H1 (cell line): ENCODE results near the gene TMBIM1. TPM values are rescaled to one million over a fixed set of nuclear protein-coding genes. Genes with fewer than 3 reads are reported as not detected.

ENCODE experiments used
- CTCF ChIA-PET: fragments of 300-600 bp; sonication (Branson Sonifier 250); formaldehyde crosslinking; loops from one replicate; lab custom pipeline; 2021; ENCODE audit not compliant: partially characterized antibody; lab: Charles Lee
- POLR2A ChIA-PET: fragments of 300-600 bp; sonication (Branson Sonifier 250); formaldehyde crosslinking; loops from one replicate; lab custom pipeline; 2021; ENCODE audit warnings: inconsistent platforms; ENCODE audit not compliant: partially characterized antibody; lab: Charles Lee
- DNase-seq, 2 experiments: peaks; one replicate each; pipeline versions ENCODE4 v3.0.0 to v3.0.0-alpha.2; 2010 to 2022; ENCODE audit warnings: low spot score in 2 of 2, low read depth in 1 of 2, mixed read lengths in 1 of 2
- FAIRE-seq: peaks from 2 replicates; lab custom pipeline; 2011; peaks lifted over from hg19 to GRCh38; lab: Jason Lieb, UNC
- H2AFZ ChIP-seq: 2 replicates; pipeline ENCODE4 v1.8.1; 2012; ENCODE audit warnings: low read length, inconsistent platforms
- H2AK5ac ChIP-seq: 2 replicates; pipeline ENCODE4 v1.6.1; 2013; ENCODE audit warnings: low read depth, low read length
- H2BK120ac ChIP-seq: replicated peaks from 2 replicates; pipeline ENCODE3; 2013; ENCODE audit warnings: low read depth, low read length, inconsistent platforms
- H2BK12ac ChIP-seq: 2 replicates; pipeline ENCODE4 v1.6.1; 2013; ENCODE audit warnings: low read depth, low read length
- H2BK15ac ChIP-seq: 2 replicates; pipeline ENCODE4 v1.6.1; 2013; ENCODE audit warnings: low read length
- H2BK20ac ChIP-seq: 2 replicates; pipeline ENCODE4 v1.6.1; 2013; ENCODE audit warnings: low read length
- H2BK5ac ChIP-seq: 2 replicates; pipeline ENCODE4 v1.6.1; 2013; ENCODE audit warnings: low read depth, low read length
- H3K14ac ChIP-seq: 2 replicates; pipeline ENCODE4 v1.6.1; 2013; ENCODE audit warnings: inconsistent platforms; ENCODE audit not compliant: insufficient read length
- H3K18ac ChIP-seq: 2 replicates; pipeline ENCODE4 v1.6.1; 2013; ENCODE audit warnings: low read length; ENCODE audit errors: extremely low read depth
- H3K23ac ChIP-seq: 2 replicates; pipeline ENCODE4 v1.6.1; 2013; ENCODE audit warnings: inconsistent platforms; ENCODE audit not compliant: insufficient read length
- H3K23me2 ChIP-seq: 2 replicates; pipeline ENCODE4 v1.6.1; 2013; ENCODE audit warnings: low read depth, low read length
- H3K27ac ChIP-seq: 2 replicates; pipeline ENCODE4 v1.6.1; 2011; ENCODE audit warnings: low read depth, low read length, inconsistent platforms
- H3K27me3 ChIP-seq, 4 experiments: replicated peaks in 1 of 4; 1 replicate in 1 of 4; 2 replicates in 3 of 4; pipeline versions ENCODE4 v1.6.1 to v1.8.1; 2011 to 2013; ENCODE audit warnings: low read length in 3 of 4, mild to moderate bottlenecking in 3 of 4, inconsistent platforms in 2 of 4, mixed read lengths in 2 of 4, moderate library complexity in 1 of 4; ENCODE audit not compliant: control insufficient read depth in 3 of 4, insufficient read depth in 3 of 4; ENCODE audit errors: extremely low read depth in 1 of 4
- H3K36me3 ChIP-seq, 4 experiments: 2 replicates each; pipeline versions ENCODE4 v1.6.1 to v1.8.1; 2011 to 2013; ENCODE audit warnings: mild to moderate bottlenecking in 4 of 4, low read length in 3 of 4, moderate library complexity in 2 of 4, control low read depth in 1 of 4, inconsistent platforms in 1 of 4; ENCODE audit not compliant: insufficient read depth in 4 of 4, control insufficient read depth in 2 of 4
- H3K4ac ChIP-seq: replicated peaks from 2 replicates; pipeline ENCODE3; 2013; ENCODE audit warnings: low read length, low read depth, mixed read lengths, inconsistent platforms; ENCODE audit not compliant: insufficient read length
- H3K4me1 ChIP-seq, 4 experiments: replicated peaks in 1 of 4; 1 replicate in 1 of 4; 2 replicates in 3 of 4; pipeline versions ENCODE4 v1.6.1 to v1.8.1; 2011 to 2013; ENCODE audit warnings: low read length in 3 of 4, inconsistent platforms in 2 of 4, mixed read lengths in 1 of 4; ENCODE audit not compliant: insufficient read depth in 4 of 4, control insufficient read depth in 3 of 4
- H3K4me2 ChIP-seq, 2 experiments: 2 replicates each; pipeline versions ENCODE4 v1.6.1 to v1.8.1; 2011 to 2013; ENCODE audit warnings: low read depth in 2 of 2, low read length in 2 of 2, control low read depth in 1 of 2, inconsistent platforms in 1 of 2, mild to moderate bottlenecking in 1 of 2; ENCODE audit not compliant: insufficient read depth in 1 of 2
- H3K4me3 ChIP-seq, 4 experiments: fragments of 200-600, 300-600 bp in 1 of 4; sonication (generic), shearing (Covaris generic), sonication (Bioruptor Twin) in 1 of 4; 2 replicates each; pipeline versions ENCODE4 v1.5.1 to v1.8.1; 2011 to 2016; ENCODE audit warnings: low read length in 4 of 4, low read depth in 3 of 4, control low read depth in 2 of 4, inconsistent platforms in 2 of 4, mild to moderate bottlenecking in 2 of 4, mixed read lengths in 1 of 4, moderate library complexity in 1 of 4; ENCODE audit not compliant: insufficient read depth in 2 of 4; ENCODE audit errors: extremely low read depth in 1 of 4
- H3K56ac ChIP-seq: replicated peaks from 2 replicates; pipeline ENCODE3; 2013; ENCODE audit warnings: low read depth, mild to moderate bottlenecking, mixed read lengths, low read length, inconsistent platforms; ENCODE audit not compliant: insufficient read length
- H3K79me1 ChIP-seq: 2 replicates; pipeline ENCODE4 v1.6.1; 2013; ENCODE audit warnings: low read depth, low read length, control low read depth
- H3K79me2 ChIP-seq, 2 experiments: 2 replicates each; pipeline versions ENCODE4 v1.6.1 to v1.8.1; 2012 to 2013; ENCODE audit warnings: low read length in 2 of 2, mild to moderate bottlenecking in 2 of 2, inconsistent platforms in 1 of 2; ENCODE audit not compliant: insufficient read depth in 2 of 2, control insufficient read depth in 1 of 2
- H3K9ac ChIP-seq, 4 experiments: replicated peaks in 1 of 4; 1 replicate in 1 of 4; 2 replicates in 3 of 4; pipeline versions ENCODE4 v1.6.1 to v1.8.1; 2011 to 2013; ENCODE audit warnings: low read depth in 3 of 4, low read length in 3 of 4, control low read depth in 2 of 4, mild to moderate bottlenecking in 2 of 4, moderate library complexity in 2 of 4, inconsistent platforms in 1 of 4; ENCODE audit errors: extremely low read depth in 1 of 4
- H3K9me3 ChIP-seq, 2 experiments: 2 replicates each; pipeline versions ENCODE4 v1.6.1 to v1.8.1; 2012 to 2013; ENCODE audit warnings: mild to moderate bottlenecking in 2 of 2, moderate library complexity in 2 of 2, control low read depth in 1 of 2, inconsistent platforms in 1 of 2, low read depth in 1 of 2, low read length in 1 of 2, mixed read lengths in 1 of 2; ENCODE audit not compliant: insufficient read depth in 2 of 2
- H4K20me1 ChIP-seq, 2 experiments: replicated peaks in 1 of 2; 2 replicates each; pipeline versions ENCODE3 to v1.8.1; 2011 to 2013; ENCODE audit warnings: inconsistent platforms in 2 of 2, low read length in 2 of 2, mild to moderate bottlenecking in 1 of 2; ENCODE audit not compliant: insufficient read depth in 2 of 2, control insufficient read depth in 1 of 2
- H4K5ac ChIP-seq: 2 replicates; pipeline ENCODE4 v1.6.1; 2013; ENCODE audit warnings: low read length, low read depth, mixed read lengths, inconsistent platforms; ENCODE audit not compliant: insufficient read length
- H4K8ac ChIP-seq: 2 replicates; pipeline ENCODE4 v1.8.0; 2013; ENCODE audit warnings: mild to moderate bottlenecking, moderate library complexity, low read length, inconsistent platforms; ENCODE audit not compliant: insufficient read depth; ENCODE audit errors: extremely low read depth
- H4K91ac ChIP-seq: replicated peaks from 2 replicates; pipeline ENCODE3; 2013; ENCODE audit warnings: low read length, mixed read lengths, inconsistent platforms; ENCODE audit not compliant: insufficient read length
- CBX8 ChIP-seq: fragments of 300-800, 300-1000 bp; sonication (generic); IDR thresholded peaks from 2 replicates; pipeline ENCODE4 v1.7.1; 2016; ENCODE audit warnings: low read depth, low read length, borderline replicate concordance
- CEBPB ChIP-seq: IDR thresholded peaks from 2 replicates; pipeline ENCODE4 v1.6.1; 2012; ENCODE audit warnings: low read depth, low read length
- CREB1 ChIP-seq: IDR thresholded peaks from 2 replicates; pipeline ENCODE4 v1.6.1; 2012; ENCODE audit warnings: inconsistent platforms
- GTF2F1 ChIP-seq: IDR thresholded peaks from 2 replicates; pipeline ENCODE4 v1.6.1; 2012; ENCODE audit warnings: low read depth, low read length, improper control_type of control experiment, borderline replicate concordance
- PHF8 ChIP-seq: fragments of 200-600 bp; sonication (generic); conservative IDR thresholded peaks from 2 replicates; pipeline ENCODE4 v1.7.1; 2012; ENCODE audit warnings: low read depth, mild to moderate bottlenecking, inconsistent platforms, low read length, moderate library complexity
- POLR2AphosphoS5 ChIP-seq: IDR thresholded peaks from 2 replicates; pipeline ENCODE4 v1.6.1; 2011; ENCODE audit warnings: low read depth, low read length
- SIRT6 ChIP-seq: IDR thresholded peaks from one replicate; pipeline ENCODE4 v1.7.1; 2012; ENCODE audit warnings: low read length, inconsistent platforms
- TAF7 ChIP-seq: optimal IDR thresholded peaks from 2 replicates; pipeline ENCODE3; 2011; ENCODE audit warnings: low read depth, mild to moderate bottlenecking, inconsistent platforms, low read length, moderate library complexity, borderline replicate concordance
- WGBS, 2 experiments: shearing (Covaris generic) in 1 of 2; methylation state at CpG; one replicate each; pipeline versions ENCODE4 v1.1.6 to v1.1.7; 2013 to 2015; ENCODE audit warnings: low lambda C conversion rate in 2 of 2, mixed read lengths in 2 of 2, inconsistent platforms in 1 of 2, low coverage in 1 of 2, missing lambda C conversion rate in 1 of 2; ENCODE audit not compliant: insufficient replicate concordance in 2 of 2, insufficient coverage in 1 of 2, insufficient read length in 1 of 2; ENCODE audit errors: extremely low coverage in 1 of 2, missing lambda C conversion rate in 1 of 2; 5-methylcytosine and 5-hydroxymethylcytosine counted together
- polyA plus RNA-seq, 7 experiments: library from polyadenylated mRNA; depleted of rRNA in 3 of 7; stranded (reverse) in 5 of 7; unstranded in 2 of 7; fragments of >200 nt in 5 of 7; fragments of 200-250 nt in 2 of 7; gene quantifications; 1 replicate in 5 of 7; 2 replicates in 1 of 7; 4 replicates in 1 of 7; pipeline versions ENCODE4 v1.2.1 to v1.2.3, GENCODE V29; 2011 to 2013; ENCODE audit warnings: missing spikeins in 2 of 7, mixed read lengths in 2 of 7
- total RNA-seq: library from RNA; stranded (reverse); fragmentation: NEBNext Ultra II Directional; extraction: Animal tissue kit (Norgen Biotek cat#: 25700); gene quantifications from 2 replicates; pipeline ENCODE4 v1.2.1, GENCODE V29; 2021

The TMBIM1 gene
- total and polyA plus RNA-seq, 2 of the 8 experiments (the other 6 are each of a cell fraction or from before 2014, with no cell fraction given) = 22.1 to 36.8 TPM

DNA sequence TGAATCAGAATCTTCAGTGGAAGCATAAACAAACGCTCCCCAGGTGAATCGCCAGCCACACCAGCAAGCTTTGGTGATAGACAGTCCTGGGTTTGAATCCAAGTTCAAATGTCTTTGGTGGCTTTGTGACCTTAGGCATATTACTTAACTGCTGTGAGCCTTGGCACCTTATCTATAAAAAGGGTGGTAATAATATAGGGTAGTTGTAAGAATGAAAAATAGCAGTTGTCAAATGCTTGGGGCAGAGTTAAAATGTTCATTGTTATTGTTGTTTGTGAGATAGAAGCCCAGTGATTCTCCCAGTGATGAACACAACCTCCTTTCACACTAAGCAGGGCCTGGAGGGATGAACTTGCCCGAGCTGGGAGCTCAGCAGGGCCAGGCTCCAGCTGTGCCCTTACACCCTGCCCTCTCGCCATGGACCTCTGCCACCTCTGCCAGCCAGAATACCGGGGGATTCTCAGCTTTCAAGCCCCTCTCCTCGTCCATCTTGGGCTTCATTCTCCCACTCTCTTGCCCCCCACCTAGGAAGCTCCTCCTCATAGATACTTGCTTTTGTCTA is 6.1 kb upstream of the TMBIM1 start:
- no peak overlapping the region for H2BK120ac ChIP-seq
- no peaks in the 10 kb centered on the region for H3K79me2 ChIP-seq
- no peak overlapping the region for H3K56ac ChIP-seq
- H3K23me2 ChIP-seq = no peaks in the 10 kb centered on the region
- no peak overlapping the region for H2AK5ac ChIP-seq
- H3K27me3 ChIP-seq = no peaks in the 10 kb centered on the region
- H3K9me3 ChIP-seq = no peaks in the 10 kb centered on the region
- H4K5ac ChIP-seq = no peak overlapping the region
- POLR2A ChIA-PET = interaction anchor here (1.6 kb wide), 1 partner anchor 99 kb away, joined by 3 read pairs; no protein-coding TSS in a partner anchor
- FAIRE-seq = no peak
- no peak overlapping the region for H4K8ac ChIP-seq
- no peaks in the 10 kb centered on the region for H3K36me3 ChIP-seq
- H3K14ac ChIP-seq = no peak overlapping the region
- peaks cover 0 to 6% (median 1%) of the 10 kb centered on the region in 4 experiments; a peak in 3 of 7 replicates for H3K4me1 ChIP-seq
- no peak overlapping the region for H4K91ac ChIP-seq
- no peak overlapping the region for H3K27ac ChIP-seq
- no peak overlapping the region for H3K18ac ChIP-seq
- CTCF ChIA-PET = interaction anchor here (0.9 to 12.1 kb wide), 12 partner anchors 8 to 168 kb away, joined by 3 to 192 read pairs (median 5); partner anchors contain the start of gene CATIP
- H3K4me3 ChIP-seq = no peak overlapping the region
- TF ChIP-seq POLR2AphosphoS5 (no peak), CREB1 (no peak), CBX8 (no peak), PHF8 (no peak), TAF7 (no peak), CEBPB (no peak), GTF2F1 (no peak), SIRT6 (no peak)
- TF ChIP-seq, all 59 proteins: peak for 0
- Histone ChIP-seq H3K9ac (no peak overlapping the region), H3K4ac (peak overlapping the region; percentile 72), H3K79me1 (no peaks in the 10 kb centered on the region), H2BK20ac (no peak overlapping the region), H3K23ac (no peak overlapping the region), H2BK15ac (no peak overlapping the region), H2BK12ac (0 out of 2 replicates have a peak overlapping the region, but pooled peaks have one; percentile 50), H2AFZ (no peak overlapping the region), H2BK5ac (0 out of 2 replicates have a peak overlapping the region, but pooled peaks have one; percentile 44), H4K20me1 (no peaks in the 10 kb centered on the region), H3K4me2 (no peak overlapping the region)
- WGBS, 2 experiments = 75% methylated on average over 6 of the region's 6 CpGs; no CpG with 5 or more reads in 1 of the 2 experiments
- no peak for DNase-seq
